ENCODE measurements around the gene FBXO21.
"Not testable (repeated sequence)": the region's sequence is repeated elsewhere in the genome, so short reads cannot be mapped to it uniquely, and the experiment has no call there.

Gene FBXO21, protein sequence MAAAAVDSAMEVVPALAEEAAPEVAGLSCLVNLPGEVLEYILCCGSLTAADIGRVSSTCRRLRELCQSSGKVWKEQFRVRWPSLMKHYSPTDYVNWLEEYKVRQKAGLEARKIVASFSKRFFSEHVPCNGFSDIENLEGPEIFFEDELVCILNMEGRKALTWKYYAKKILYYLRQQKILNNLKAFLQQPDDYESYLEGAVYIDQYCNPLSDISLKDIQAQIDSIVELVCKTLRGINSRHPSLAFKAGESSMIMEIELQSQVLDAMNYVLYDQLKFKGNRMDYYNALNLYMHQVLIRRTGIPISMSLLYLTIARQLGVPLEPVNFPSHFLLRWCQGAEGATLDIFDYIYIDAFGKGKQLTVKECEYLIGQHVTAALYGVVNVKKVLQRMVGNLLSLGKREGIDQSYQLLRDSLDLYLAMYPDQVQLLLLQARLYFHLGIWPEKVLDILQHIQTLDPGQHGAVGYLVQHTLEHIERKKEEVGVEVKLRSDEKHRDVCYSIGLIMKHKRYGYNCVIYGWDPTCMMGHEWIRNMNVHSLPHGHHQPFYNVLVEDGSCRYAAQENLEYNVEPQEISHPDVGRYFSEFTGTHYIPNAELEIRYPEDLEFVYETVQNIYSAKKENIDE

DNA sequence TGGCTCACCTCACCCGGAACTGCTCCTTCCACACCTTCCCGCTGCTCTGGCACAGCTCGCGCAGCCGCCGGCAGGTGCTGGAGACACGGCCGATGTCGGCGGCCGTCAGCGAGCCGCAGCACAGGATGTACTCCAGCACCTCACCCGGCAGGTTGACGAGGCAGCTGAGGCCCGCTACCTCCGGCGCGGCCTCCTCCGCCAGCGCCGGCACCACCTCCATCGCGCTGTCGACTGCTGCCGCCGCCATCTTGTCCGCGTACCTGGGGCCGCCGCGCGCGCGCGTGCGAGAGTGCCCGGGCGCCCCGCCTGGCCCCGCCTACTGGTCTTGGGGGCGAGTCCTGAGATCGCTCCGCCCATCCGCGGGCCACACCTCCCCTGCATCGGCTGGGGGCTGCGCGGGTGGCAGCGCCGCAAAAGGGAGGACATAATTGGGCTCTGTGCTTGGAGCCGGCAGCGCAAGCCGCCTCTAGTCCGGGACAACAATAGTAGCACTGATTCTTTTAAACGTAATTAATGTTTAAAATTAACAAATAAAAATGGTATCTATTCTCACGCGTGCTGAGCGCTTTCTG, at the start of gene FBXO21:
TSS of gene FBXO21 (minus strand) at position 261 of the 572 bp plus-strand sequence. CDS start at position 247, 14 bp downstream.
- DNase-seq = peak; percentile 31

DNA sequence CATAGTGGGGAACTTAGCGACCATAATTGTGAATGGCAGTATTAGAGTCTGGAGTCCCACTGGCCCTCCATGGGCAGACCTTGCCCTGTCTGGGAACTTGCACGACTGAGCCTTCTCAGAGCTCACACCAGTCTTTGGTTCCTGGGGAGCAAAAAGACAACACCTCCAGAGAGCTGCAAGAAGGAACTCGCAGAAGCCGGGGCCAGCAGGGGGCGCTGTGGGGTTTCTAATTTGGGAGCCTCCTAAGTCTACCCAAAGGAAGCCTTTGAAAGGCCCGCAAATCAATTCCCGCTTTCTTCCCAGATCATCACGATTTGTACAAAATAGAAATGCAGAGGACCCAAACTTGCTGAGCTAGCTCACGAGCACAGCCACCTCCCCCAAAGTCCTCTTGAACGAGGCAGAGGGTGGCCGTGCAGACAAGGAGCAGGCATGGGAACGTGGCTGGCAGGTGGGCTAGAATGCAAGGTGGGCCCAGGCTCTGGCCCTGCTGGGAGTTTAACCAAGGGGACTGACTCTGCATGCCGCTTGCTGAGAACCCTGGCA, 46.3 kb upstream of the FBXO21 start:
- peak; percentile 24 for DNase-seq

GRCh38 chr12:117235261-117235660, 45.0 kb upstream of the FBXO21 start:
- no peak for DNase-seq

DNA sequence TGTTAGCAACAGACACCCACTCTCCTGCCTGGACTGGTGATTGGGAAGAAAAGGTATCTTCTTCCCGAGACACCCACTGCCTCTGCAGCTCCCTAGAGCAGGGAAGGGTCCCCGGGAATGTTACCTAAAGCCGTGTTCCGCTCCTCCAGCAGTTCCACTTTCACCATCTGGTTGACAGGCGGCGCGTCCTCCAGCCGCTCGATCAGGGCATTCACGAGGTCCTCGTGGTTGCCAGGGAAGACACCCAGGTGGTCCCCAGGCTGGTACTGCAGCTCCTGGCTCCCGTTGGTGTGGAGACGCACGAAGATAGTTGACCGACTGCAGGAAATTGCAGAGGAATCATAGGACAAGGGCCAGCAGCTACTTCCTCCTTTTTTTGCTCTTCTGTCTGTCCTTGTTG, 44.2 kb upstream of the FBXO21 start:
- no peak for DNase-seq

DNA sequence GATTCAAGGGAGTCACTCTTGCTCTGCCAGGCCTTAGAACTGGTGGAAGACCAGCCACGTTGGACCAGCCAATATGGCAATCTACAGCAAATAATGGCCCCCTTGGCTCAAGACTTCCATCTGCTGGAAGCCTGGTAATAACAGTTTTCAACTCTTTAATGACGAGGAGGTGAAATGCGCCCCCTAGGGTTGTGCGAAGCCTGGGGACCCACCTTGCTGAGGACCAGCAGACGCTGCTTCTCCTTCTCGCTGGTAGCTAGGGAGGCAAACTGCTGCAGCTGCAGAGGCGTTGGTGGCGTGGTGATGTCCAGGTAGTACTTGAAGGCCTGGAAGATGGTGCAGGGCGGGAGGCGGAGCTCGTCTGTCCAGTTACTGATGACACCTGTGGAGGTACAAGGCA, 41.5 kb upstream of the FBXO21 start:
- no peak for DNase-seq

DNA sequence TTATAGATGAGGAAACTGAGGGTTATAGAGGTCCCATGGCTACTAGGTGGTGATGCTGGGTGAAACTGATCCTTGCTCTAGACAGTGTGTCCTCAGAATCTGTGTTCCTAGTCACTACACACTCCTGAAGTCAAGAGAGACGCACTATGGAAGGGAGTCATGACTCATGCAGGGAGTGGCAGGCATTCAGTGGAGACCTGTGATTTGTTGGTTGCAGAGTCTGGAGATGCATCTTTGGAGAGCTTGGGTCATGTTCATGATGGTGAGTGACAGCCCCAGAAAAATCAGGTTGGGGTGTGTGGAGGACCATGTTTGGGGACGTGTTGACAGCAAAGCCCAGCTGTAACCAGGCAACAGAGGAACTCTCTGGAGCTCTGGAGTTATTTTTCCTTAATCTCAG, 38.0 kb upstream of the FBXO21 start:
- no peak for DNase-seq

GRCh38 chr12:117227000-117227653, 36.9 kb upstream of the FBXO21 start:
- no peak for DNase-seq

GRCh38 chr12:117226505-117226904, 36.2 kb upstream of the FBXO21 start:
- DNase-seq = no peak

DNA sequence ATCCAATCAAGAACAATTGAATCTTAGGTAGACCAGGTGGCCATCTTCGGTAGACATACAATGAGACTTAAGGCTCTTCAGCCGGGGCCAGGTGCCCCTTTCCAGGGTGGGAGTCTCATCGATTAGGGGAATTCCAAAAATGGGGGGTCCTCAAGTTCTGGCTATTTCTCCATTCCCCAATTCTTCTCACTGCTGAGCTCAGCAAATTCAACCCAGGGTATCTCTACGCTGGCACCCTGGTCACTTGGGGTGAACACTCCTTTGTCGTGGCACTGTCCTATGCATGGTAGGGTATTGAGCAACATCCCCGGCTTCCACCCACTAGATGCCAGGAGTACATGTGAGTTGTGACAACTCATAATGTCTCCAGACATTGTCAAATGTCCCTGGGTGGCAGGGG, 34.9 kb upstream of the FBXO21 start:
- DNase-seq = no peak

DNA sequence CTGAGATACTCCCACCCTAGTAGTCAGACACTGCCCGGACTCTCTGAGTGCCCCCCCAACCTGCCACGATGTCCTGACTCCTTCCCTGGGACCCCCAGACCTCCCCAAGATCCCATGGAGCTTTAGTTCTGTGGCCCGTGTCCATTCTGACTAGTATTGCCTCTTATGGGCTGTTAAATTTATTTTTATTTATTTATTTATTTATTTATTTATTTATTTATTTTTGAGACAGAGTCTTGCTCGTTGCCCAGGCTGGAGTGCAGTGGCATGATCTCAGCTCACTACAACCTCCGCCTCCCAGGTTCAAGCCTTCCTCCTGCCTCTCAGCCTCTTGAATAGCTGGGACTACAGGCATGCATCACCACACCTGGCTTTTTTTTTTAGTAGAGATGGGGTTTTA, 30.7 kb upstream of the FBXO21 start:
- DNase-seq = not testable (repeated sequence)

- no peak for DNase-seq
Observed at GRCh38 chr12:117218149-117218548, 27.9 kb upstream of the FBXO21 start.

- no peak for DNase-seq
Observed at GRCh38 chr12:117216686-117217085, 26.4 kb upstream of the FBXO21 start.

GRCh38 chr12:117214797-117215196, 24.5 kb upstream of the FBXO21 start:
- no peak for DNase-seq

DNA sequence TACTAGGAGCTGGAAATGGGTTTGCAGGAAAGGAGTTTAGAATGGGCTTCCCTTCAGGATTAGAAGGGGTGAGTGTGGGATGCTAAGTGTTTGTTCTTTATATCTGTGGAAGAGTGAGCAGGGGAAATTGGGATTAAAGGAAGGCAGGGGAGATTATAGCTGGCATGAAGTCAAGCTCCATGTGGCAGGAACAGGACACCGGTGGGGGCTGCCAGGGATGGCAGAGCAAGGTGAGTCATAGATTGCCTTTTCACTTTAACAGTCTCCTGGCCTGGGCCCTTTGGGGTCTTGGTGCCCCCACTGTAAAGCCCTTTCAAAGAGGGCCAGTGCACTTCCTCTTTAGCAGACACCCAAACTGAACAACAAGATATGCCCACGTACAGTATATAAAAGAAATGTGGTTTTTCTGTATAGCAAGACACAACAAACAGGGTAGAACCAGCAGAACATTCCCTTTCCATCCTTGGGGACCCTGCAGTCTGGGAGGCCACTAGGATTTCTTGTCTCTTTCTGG, 23.1 kb upstream of the FBXO21 start:
- DNase-seq = no peak

- DNase-seq = peak; percentile 42
Observed at GRCh38 chr12:117212563-117213190, 22.4 kb upstream of the FBXO21 start.

- no peak for DNase-seq
Observed at GRCh38 chr12:117210266-117210918, 20.1 kb upstream of the FBXO21 start.

GRCh38 chr12:117209626-117210025, 19.4 kb upstream of the FBXO21 start:
- DNase-seq = no peak

DNA sequence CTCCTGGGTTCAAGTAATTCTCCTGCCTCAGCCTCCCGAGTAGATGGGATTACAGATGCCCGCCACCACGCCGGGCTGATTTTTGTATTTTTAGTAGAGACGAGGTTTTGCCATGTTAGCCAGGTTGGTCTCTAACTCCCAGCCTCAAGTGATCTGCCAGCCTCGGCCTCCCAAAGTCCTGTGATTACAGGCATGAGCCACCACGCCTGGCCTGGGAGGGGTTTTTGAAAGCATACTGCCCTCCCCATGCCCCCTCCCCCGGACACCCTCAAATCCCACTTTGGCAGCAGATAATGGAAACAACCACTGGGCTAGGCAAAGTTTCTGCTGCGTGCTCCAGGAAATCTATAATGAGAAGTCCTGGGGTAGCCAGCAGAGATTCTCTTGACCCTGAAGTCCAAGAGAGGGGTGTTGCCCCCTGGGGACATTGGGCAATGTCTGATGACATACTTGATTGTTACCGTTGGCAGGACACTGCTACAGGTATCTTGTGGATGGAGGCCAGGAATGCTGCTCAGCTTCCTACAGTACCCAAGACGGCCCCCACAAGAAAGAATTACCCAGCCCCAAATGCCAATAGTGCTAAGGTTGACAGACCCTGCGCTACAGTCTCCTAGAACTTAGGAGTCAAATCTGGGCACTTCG, 18.7 kb upstream of the FBXO21 start:
- no peak for DNase-seq

- no peak for DNase-seq
Observed at GRCh38 chr12:117208206-117208605, 17.9 kb upstream of the FBXO21 start.

GRCh38 chr12:117207675-117208074, 17.4 kb upstream of the FBXO21 start:
- no peak for DNase-seq

- no peak for DNase-seq
Observed at GRCh38 chr12:117202556-117202955, 12.3 kb upstream of the FBXO21 start.

- DNase-seq = no peak
Observed at GRCh38 chr12:117202033-117202432, 11.8 kb upstream of the FBXO21 start.

Data from NCI-H524 treated with DMSO at 0.1 percent for 48 hours (cell line).